Right cardiac atrium (tissue), 5 donors: ENCODE results near the gene HK1. TPM values are rescaled to one million over a fixed set of nuclear protein-coding genes. Genes with fewer than 3 reads are reported as not detected.

Experiments used
- ATAC-seq, 2 donors: fragments of 200-7000 bp; cut with Tn5 transposase; one replicate each; pipeline versions ENCODE4 v1.8.0 to v1.9.1; 2020; ENCODE audit warnings: moderate library complexity in 2 of 2, mild to moderate bottlenecking in 1 of 2
- DNase-seq, 3 donors: peaks; one replicate each; pipeline ENCODE4 v3.0.0-alpha.2; 2020
- H3K27ac ChIP-seq: one replicate; pipeline ENCODE4 v1.5.1; 2013; ENCODE audit warnings: mild to moderate bottlenecking, low read length, control low read depth, moderate library complexity
- H3K27me3 ChIP-seq: one replicate; pipeline ENCODE4 v1.6.1; 2013; ENCODE audit not compliant: control insufficient read depth, insufficient read depth
- H3K4me1 ChIP-seq: one replicate; pipeline ENCODE4 v1.6.1; 2013; ENCODE audit warnings: low read length; ENCODE audit not compliant: control insufficient read depth, insufficient read depth
- H3K4me3 ChIP-seq: one replicate; pipeline ENCODE4 v1.5.1; 2013; ENCODE audit warnings: low read length, control low read depth
- H3K9me3 ChIP-seq: one replicate; pipeline ENCODE4 v1.6.1; 2013; ENCODE audit warnings: low read length; ENCODE audit not compliant: control insufficient read depth
- WGBS: extraction: QIAGEN DNeasy Blood & Tissue Kit; methylation state at CpG from one replicate; pipeline ENCODE4 v1.1.7; 2013; 5-methylcytosine and 5-hydroxymethylcytosine counted together
- intact Hi-C, 4 donors: fragments of 100-400 bp; cut with DNase I; formaldehyde crosslinking; loops; one replicate each; pipeline versions ENCODE4 v1.11.0 to v1.14.0; 2022 to 2023
- polyA plus RNA-seq: library from polyadenylated mRNA; stranded (reverse); fragments of 200-250 nt; gene quantifications from one replicate; pipeline ENCODE4 v1.2.3, GENCODE V29; 2013
- total RNA-seq, 4 donors: library from RNA; stranded (reverse); fragmentation: NEBNext Ultra II Directional; extraction: Animal tissue kit (Norgen Biotek cat#: 25700); gene quantifications; one replicate each; pipeline ENCODE4 v1.2.1, GENCODE V29; 2021
- donor health status: healthy with polysubstance abuse.
- donor health status: DM: no; HTN: yes; CAD: no.
- donor health status: DM: no; HTN: no; CAD: no.
- donor health status: DM: no; HTN: yes; CAD: no; lungs with severe emphysema.
- donor health status: DM: yes; HTN: yes; CAD: no.

Gene HK1
- total and polyA plus RNA-seq, 5 donors: 165 to 313 (median 278) TPM

GRCh38 chr10:69346776-69347175 is 68.5 kb downstream of the HK1 start:
- no peak overlapping the region for H3K27ac ChIP-seq
- H3K4me3 ChIP-seq: no peak overlapping the region
- WGBS: 65% methylated on average over 5 of the region's 5 CpGs

GRCh38 chr10:69348816-69349541 is 70.7 kb downstream of the HK1 start:
- H3K27me3 ChIP-seq: no peaks in the 10 kb centered on the region
- no peak overlapping the region for H3K4me3 ChIP-seq
- H3K27ac ChIP-seq: peak overlapping the region; percentile 75
- DNase-seq (peak; percentile 70 to 88 (median 74)), ATAC-seq (peak; percentile 70 to 73)
- WGBS: 47% methylated on average over 10 of the region's 10 CpGs
- peaks cover 28% of the 10 kb centered on the region for H3K4me1 ChIP-seq
- no peaks in the 10 kb centered on the region for H3K9me3 ChIP-seq
- intact Hi-C loops: no loop called here

More at GRCh38 chr10:69346776-69347175, 68.5 kb downstream of the HK1 start:
- H3K4me1 ChIP-seq: peaks cover 29% of the 10 kb centered on the region
- no peaks in the 10 kb centered on the region for H3K9me3 ChIP-seq
- H3K27me3 ChIP-seq: no peaks in the 10 kb centered on the region
- ATAC-seq (no peak), DNase-seq (no peak)
- intact Hi-C loops: no loop called here

GRCh38 chr10:69349542-69349888 is 71.2 kb downstream of the HK1 start:
- DNase-seq (no peak), ATAC-seq (no peak)
- Histone ChIP-seq H3K4me3 (no peak overlapping the region), H3K27me3 (no peaks in the 10 kb centered on the region), H3K9me3 (no peaks in the 10 kb centered on the region), H3K27ac (peak overlapping the region; percentile 43), H3K4me1 (peaks cover 27% of the 10 kb centered on the region)
- intact Hi-C loops: no loop called here
- WGBS: 61% methylated on average over 3 of the region's 3 CpGs

- intact Hi-C loops: no loop called here
- Histone ChIP-seq H3K4me1 (peaks cover 12% of the 10 kb centered on the region), H3K9me3 (no peaks in the 10 kb centered on the region), H3K27ac (no peak overlapping the region), H3K27me3 (no peaks in the 10 kb centered on the region), H3K4me3 (no peak overlapping the region)
- no peak for ATAC-seq
- WGBS: 97% methylated on average over 4 of the region's 4 CpGs
- no peak for DNase-seq
These were observed 73.3 kb downstream of the HK1 start for GRCh38 chr10:69351589-69351988.

- WGBS: 93% methylated on average over 4 of the region's 4 CpGs
- DNase-seq (no peak), ATAC-seq (no peak)
- Histone ChIP-seq H3K27me3 (no peaks in the 10 kb centered on the region), H3K4me1 (peaks cover 14% of the 10 kb centered on the region), H3K27ac (no peak overlapping the region), H3K4me3 (no peak overlapping the region), H3K9me3 (no peaks in the 10 kb centered on the region)
- intact Hi-C loops: no loop called here
These were observed 74.4 kb downstream of the HK1 start for GRCh38 chr10:69352569-69353264.

GRCh38 chr10:69353977-69354635 is 75.8 kb downstream of the HK1 start:
- WGBS: 85% methylated on average over 8 of the region's 8 CpGs
- ATAC-seq (no peak), DNase-seq (no peak)
- Histone ChIP-seq H3K27me3 (no peaks in the 10 kb centered on the region), H3K4me1 (peaks cover 16% of the 10 kb centered on the region), H3K9me3 (no peaks in the 10 kb centered on the region), H3K4me3 (no peak overlapping the region), H3K27ac (no peak overlapping the region)
- intact Hi-C loops: no loop called here

- no peak overlapping the region for H3K27ac ChIP-seq
- 96% methylated on average over 2 of the region's 2 CpGs for WGBS
- no peaks in the 10 kb centered on the region for H3K9me3 ChIP-seq
- intact Hi-C loops: no loop called here
- DNase-seq (no peak), ATAC-seq (no peak)
- H3K27me3 ChIP-seq: no peaks in the 10 kb centered on the region
- H3K4me1 ChIP-seq: peaks cover 25% of the 10 kb centered on the region
- H3K4me3 ChIP-seq: no peak overlapping the region
These were observed 77.9 kb downstream of the HK1 start for GRCh38 chr10:69356187-69356586.

GRCh38 chr10:69358148-69358795 is 80.0 kb downstream of the HK1 start:
- Histone ChIP-seq H3K27ac (no peak overlapping the region), H3K9me3 (no peaks in the 10 kb centered on the region), H3K4me3 (no peak overlapping the region), H3K27me3 (no peaks in the 10 kb centered on the region), H3K4me1 (peaks cover 25% of the 10 kb centered on the region)
- ATAC-seq (no peak), DNase-seq (no peak)
- intact Hi-C loops: no loop called here
- 67% methylated on average over 12 of the region's 12 CpGs for WGBS

GRCh38 chr10:69359148-69359547 is 80.9 kb downstream of the HK1 start:
- no peak for DNase-seq
- Histone ChIP-seq H3K4me1 (peaks cover 25% of the 10 kb centered on the region), H3K9me3 (no peaks in the 10 kb centered on the region), H3K27ac (peak overlapping the region; percentile 46), H3K4me3 (no peak overlapping the region), H3K27me3 (no peaks in the 10 kb centered on the region)
- intact Hi-C loops: no loop called here
- ATAC-seq: no peak
- 79% methylated on average over 3 of the region's 3 CpGs for WGBS

- ATAC-seq (no peak), DNase-seq (no peak)
- intact Hi-C loops: no loop called here
- Histone ChIP-seq H3K4me3 (no peak overlapping the region), H3K27me3 (no peaks in the 10 kb centered on the region), H3K9me3 (no peaks in the 10 kb centered on the region), H3K4me1 (peaks cover 25% of the 10 kb centered on the region), H3K27ac (peak overlapping the region; percentile 34)
- WGBS: 70% methylated on average over 5 of the region's 5 CpGs
These were observed 81.3 kb downstream of the HK1 start for GRCh38 chr10:69359594-69359993.
